ENCODE measurements around the gene KLB.
"Not testable (repeated sequence)": the region's sequence is repeated elsewhere in the genome, so short reads cannot be mapped to it uniquely, and the experiment has no call there.

KLB gene

GRCh38 chr4:39406763-39407583, at the start of gene KLB:
Gene KLB (plus strand): TSS chr4:39406930. CDS start chr4:39406950, 20 bp downstream.
- DNase-seq (ENCODE audit: low read depth, low spot score): no peak

- no peak for DNase-seq (ENCODE audit: low read depth, low spot score)
These were observed 49.7 kb upstream of the KLB start for GRCh38 chr4:39357002-39357401.

GRCh38 chr4:39360611-39361010, 46.1 kb upstream of the KLB start:
- not testable (repeated sequence) for DNase-seq (ENCODE audit: low read depth, low spot score)

- no peak for DNase-seq (ENCODE audit: low read depth, low spot score)
These were observed 43.9 kb upstream of the KLB start for GRCh38 chr4:39362827-39363226.

- no peak for DNase-seq (ENCODE audit: low read depth, low spot score)
These were observed 42.8 kb upstream of the KLB start for GRCh38 chr4:39363773-39364393.

- DNase-seq (ENCODE audit: low read depth, low spot score): no peak
These were observed 41.4 kb upstream of the KLB start for GRCh38 chr4:39365360-39365759.

- DNase-seq (ENCODE audit: low read depth, low spot score): peak; percentile 88
These were observed 40.6 kb upstream of the KLB start, which contains the start of gene RFC1 for GRCh38 chr4:39365830-39366771. Gene RFC1 (minus strand): TSS chr4:39366362. CDS start chr4:39366241, 121 bp downstream.

- DNase-seq (ENCODE audit: low read depth, low spot score): no peak
These were observed 39.6 kb upstream of the KLB start for GRCh38 chr4:39367166-39367565.

GRCh38 chr4:39369301-39369700, 37.4 kb upstream of the KLB start:
- DNase-seq (ENCODE audit: low read depth, low spot score): no peak

- DNase-seq (ENCODE audit: low read depth, low spot score): not testable (repeated sequence)
These were observed 35.5 kb upstream of the KLB start for GRCh38 chr4:39371209-39371608.

- no peak for DNase-seq (ENCODE audit: low read depth, low spot score)
These were observed 31.3 kb upstream of the KLB start for GRCh38 chr4:39375478-39375877.

- DNase-seq (ENCODE audit: low read depth, low spot score): no peak
These were observed 23.0 kb upstream of the KLB start for GRCh38 chr4:39383690-39384089.

GRCh38 chr4:39384563-39384962, 22.2 kb upstream of the KLB start:
- no peak for DNase-seq (ENCODE audit: low read depth, low spot score)

- no peak for DNase-seq (ENCODE audit: low read depth, low spot score)
These were observed 16.1 kb upstream of the KLB start for GRCh38 chr4:39390603-39391002.

- DNase-seq (ENCODE audit: low read depth, low spot score): no peak
These were observed 12.0 kb upstream of the KLB start for GRCh38 chr4:39394706-39395105.

GRCh38 chr4:39401640-39402039, 5.1 kb upstream of the KLB start:
- DNase-seq (ENCODE audit: low read depth, low spot score): not testable (repeated sequence)

- no peak for DNase-seq (ENCODE audit: low read depth, low spot score)
These were observed 805 bp downstream of the KLB start for GRCh38 chr4:39407584-39407885.

- no peak for DNase-seq (ENCODE audit: low read depth, low spot score)
These were observed 3.7 kb downstream of the KLB start for GRCh38 chr4:39410415-39410814.

GRCh38 chr4:39411561-39411960, 4.8 kb downstream of the KLB start:
- not testable (repeated sequence) for DNase-seq (ENCODE audit: low read depth, low spot score)

- no peak for DNase-seq (ENCODE audit: low read depth, low spot score)
These were observed 9.1 kb downstream of the KLB start for GRCh38 chr4:39415678-39416283.

- DNase-seq (ENCODE audit: low read depth, low spot score): no peak
These were observed 15.5 kb downstream of the KLB start for GRCh38 chr4:39422247-39422646.

- not testable (repeated sequence) for DNase-seq (ENCODE audit: low read depth, low spot score)
These were observed 18.6 kb downstream of the KLB start for GRCh38 chr4:39425297-39425696.

Data from activated CD4-positive, CD25-positive, alpha-beta regulatory T cell treated with anti-CD3 and anti-CD28 coated beads, Interleukin-2, amount 50 U/mL, for 16 hours (primary cell).